Measurements from ENCODE around the gene SLC25A45.

The SLC25A45 gene

GRCh38 chr11:65420979-65421793, 38.7 kb upstream of the SLC25A45 start:
- peak; percentile 87 for DNase-seq

- no peak for DNase-seq
These were observed 38.1 kb upstream of the SLC25A45 start for GRCh38 chr11:65420506-65420905.

- DNase-seq: peak; percentile 85
These were observed 37.5 kb upstream of the SLC25A45 start for GRCh38 chr11:65419772-65420481.

- DNase-seq: no peak
These were observed 37.0 kb upstream of the SLC25A45 start for GRCh38 chr11:65419460-65419771.

GRCh38 chr11:65418681-65419459, 36.4 kb upstream of the SLC25A45 start:
- DNase-seq: peak; percentile 95

- DNase-seq: no peak
These were observed 35.9 kb upstream of the SLC25A45 start for GRCh38 chr11:65418431-65418680.

GRCh38 chr11:65417702-65418430, 35.4 kb upstream of the SLC25A45 start:
- DNase-seq: no peak

- DNase-seq: no peak
These were observed 34.6 kb upstream of the SLC25A45 start for GRCh38 chr11:65416841-65417701.

- DNase-seq: peak; percentile 95
These were observed 33.9 kb upstream of the SLC25A45 start for GRCh38 chr11:65416341-65416824.

GRCh38 chr11:65415499-65416340, 33.3 kb upstream of the SLC25A45 start:
- no peak for DNase-seq

GRCh38 chr11:65414776-65415498, 32.5 kb upstream of the SLC25A45 start:
- DNase-seq: no peak

GRCh38 chr11:65413077-65413664, 30.7 kb upstream of the SLC25A45 start:
- DNase-seq: peak; percentile 19

- peak; percentile 43 for DNase-seq
These were observed 30.0 kb upstream of the SLC25A45 start for GRCh38 chr11:65412271-65413076.

- DNase-seq: peak; percentile 37
These were observed 29.2 kb upstream of the SLC25A45 start for GRCh38 chr11:65411681-65412070.

GRCh38 chr11:65410936-65411680, 28.7 kb upstream of the SLC25A45 start:
- peak; percentile 25 for DNase-seq

GRCh38 chr11:65404638-65405339, 22.3 kb upstream of the SLC25A45 start:
- no peak for DNase-seq

- no peak for DNase-seq
These were observed 21.8 kb upstream of the SLC25A45 start for GRCh38 chr11:65404210-65404609.

Data from right forelimb (tissue), 1 donor.